K562 (cell line): ENCODE data around the gene PID1. TPM values are rescaled to one million over a fixed set of nuclear protein-coding genes. Genes with fewer than 3 reads are reported as not detected.

Experiments
- ATAC-seq: fragments of 200-7000 bp; cut with Tn5 transposase; 3 replicates; pipeline ENCODE4 v1.9.1; 2020; ENCODE audit warnings: moderate library complexity
- BruUV-seq: library from RNA; stranded (reverse); fragments of 400-500 nt; replicated peaks from 2 replicates; lab custom pipeline; 2021; lab: Mats Ljungman, UMichigan
- CTCF ChIA-PET: fragments of 300-600 bp; formaldehyde crosslinking; extraction: SDS; loops from one replicate; lab custom pipeline; 2021; ENCODE audit warnings: low intra/inter-chr PET ratio; lab: Yijun Ruan, JAX
- POLR2A ChIA-PET: fragments of 300-600, 350-650 bp; sonication (Branson Sonifier 250); formaldehyde crosslinking; extraction: SDS; loops from one replicate; lab custom pipeline; 2021; ENCODE audit warnings: antibody characterized with exemption, inconsistent platforms; lab: Yijun Ruan, JAX
- DNase-seq, 4 experiments: peaks; one replicate each; pipeline versions ENCODE4 v3.0.0 to v3.0.0-alpha.2; 2011 to 2018; ENCODE audit warnings: low spot score in 3 of 4, mixed read lengths in 3 of 4; ENCODE audit errors: extremely low read depth in 1 of 4
- FAIRE-seq: peaks from 2 replicates; lab custom pipeline; 2011; peaks lifted over from hg19 to GRCh38; lab: Jason Lieb, UNC
- H2AFZ ChIP-seq: 2 replicates; pipeline ENCODE4 v1.6.0; 2011; ENCODE audit warnings: low read depth, low read length, control low read depth, inconsistent platforms
- H3K27ac ChIP-seq: fragments of 200-600 bp; 3 replicates; pipeline ENCODE4 v1.8.0; 2011; ENCODE audit warnings: low read depth, mild to moderate bottlenecking, control low read depth, inconsistent platforms, low read length, moderate library complexity, mixed read lengths; ENCODE audit errors: extremely low read depth
- H3K27me3 ChIP-seq, 2 experiments: fragments of 300-600 bp in 1 of 2; 2 replicates in 1 of 2; 3 replicates in 1 of 2; pipeline versions ENCODE4 v1.6.0 to v1.8.0; 2011; ENCODE audit warnings: inconsistent platforms in 2 of 2, low read length in 2 of 2, mild to moderate bottlenecking in 1 of 2, mixed read lengths in 1 of 2, moderate library complexity in 1 of 2; ENCODE audit not compliant: control insufficient read depth in 2 of 2, insufficient read depth in 2 of 2
- H3K36me3 ChIP-seq: fragments of 300-600 bp; 3 replicates; pipeline ENCODE4 v1.8.0; 2011; ENCODE audit warnings: mild to moderate bottlenecking, low read length, inconsistent platforms; ENCODE audit not compliant: control insufficient read depth, insufficient read depth
- H3K4me1 ChIP-seq, 2 experiments: fragments of 200-600 bp in 1 of 2; replicated peaks in 1 of 2; 2 replicates in 1 of 2; 3 replicates in 1 of 2; pipeline versions ENCODE4 v1.5.1 to v1.8.0; 2011; ENCODE audit warnings: inconsistent platforms in 2 of 2, low read length in 2 of 2, mild to moderate bottlenecking in 1 of 2, mixed read lengths in 1 of 2, moderate library complexity in 1 of 2; ENCODE audit not compliant: control insufficient read depth in 2 of 2, insufficient read depth in 2 of 2
- H3K4me2 ChIP-seq: 2 replicates; pipeline ENCODE4 v1.6.1; 2011; ENCODE audit warnings: low read length, control low read depth, inconsistent platforms, mixed read lengths; ENCODE audit not compliant: insufficient read depth
- H3K4me3 ChIP-seq: fragments of 200-600 bp; sonication (generic), shearing (Covaris generic); 2 replicates; pipeline ENCODE4 v1.5.1; 2016; ENCODE audit warnings: control low read depth, inconsistent platforms
- H3K79me2 ChIP-seq: fragments of 200-600 bp; 3 replicates; pipeline ENCODE4 v1.8.0; 2011; ENCODE audit warnings: low read length, inconsistent platforms; ENCODE audit not compliant: control insufficient read depth, insufficient read depth
- H3K9ac ChIP-seq, 2 experiments: 2 replicates each; pipeline versions ENCODE4 v1.6.0 to v1.6.1; 2011; ENCODE audit warnings: low read depth in 2 of 2, low read length in 2 of 2, control low read depth in 1 of 2, inconsistent platforms in 1 of 2, mild to moderate bottlenecking in 1 of 2, mixed read lengths in 1 of 2; ENCODE audit not compliant: insufficient read depth in 1 of 2
- H3K9me1 ChIP-seq: one replicate; pipeline ENCODE4 v1.6.0; 2011; ENCODE audit warnings: inconsistent platforms, mild to moderate bottlenecking, low read length, moderate library complexity; ENCODE audit not compliant: control insufficient read depth, insufficient read depth
- H3K9me3 ChIP-seq: replicated peaks from 2 replicates; pipeline ENCODE4 v1.5.1; 2011; ENCODE audit warnings: low read depth, low read length, inconsistent platforms; ENCODE audit not compliant: control insufficient read depth, insufficient read depth
- H4K20me1 ChIP-seq: replicated peaks from 2 replicates; pipeline ENCODE4 v1.6.1; 2011; ENCODE audit warnings: low read length, inconsistent platforms, mixed read lengths; ENCODE audit not compliant: control insufficient read depth, insufficient read depth
- CBX2 ChIP-seq: fragments of 200-600 bp; sonication (generic); IDR thresholded peaks from one replicate; pipeline ENCODE4 v1.6.1; 2012; ENCODE audit warnings: mild to moderate bottlenecking, low read length, inconsistent platforms; ENCODE audit not compliant: insufficient read depth, poor library complexity, severe bottlenecking
- CCNT2 ChIP-seq: IDR thresholded peaks from 2 replicates; pipeline ENCODE4 v1.6.1; 2011; ENCODE audit warnings: borderline replicate concordance, low read depth, mild to moderate bottlenecking, moderate library complexity, mixed read lengths, low read length; ENCODE audit not compliant: insufficient read length; ENCODE audit errors: extremely low read depth
- DDX20 ChIP-seq: fragments of 450-650 bp; IDR thresholded peaks from 2 replicates; pipeline ENCODE4 v1.6.1; 2016; ENCODE audit warnings: missing genetic modification characterization, low read depth, mild to moderate bottlenecking, missing compliant biosample characterization, moderate library complexity
- EHMT2 ChIP-seq: fragments of 450-650 bp; IDR thresholded peaks from 2 replicates; pipeline ENCODE4 v1.6.1; 2018; ENCODE audit warnings: antibody characterized with exemption
- FOXJ3 ChIP-seq: sonication (generic); formaldehyde crosslinking; IDR thresholded peaks from 2 replicates; pipeline ENCODE4 v1.4.0; 2020; ENCODE audit warnings: mild to moderate bottlenecking, missing genetic modification reagents
- HLTF ChIP-seq: fragments of 450-650 bp; IDR thresholded peaks from 2 replicates; pipeline ENCODE4 v1.6.1; 2016
- KLF10 ChIP-seq: fragments of 250-450 bp; sonication (Bioruptor Pico); IDR thresholded peaks from 2 replicates; pipeline ENCODE4 v1.6.1; 2021; ENCODE audit warnings: matching md5 sums
- NBN ChIP-seq: fragments of 450-650 bp; IDR thresholded peaks from 2 replicates; pipeline ENCODE4 v1.6.1; 2016; ENCODE audit warnings: low read depth, mild to moderate bottlenecking
- PHF8 ChIP-seq: fragments of 200-600 bp; sonication (generic); IDR thresholded peaks from 2 replicates; pipeline ENCODE4 v1.6.1; 2012; ENCODE audit warnings: mixed run types, mild to moderate bottlenecking, inconsistent platforms, low read length, moderate library complexity, borderline replicate concordance
- PPARD ChIP-seq: fragments of 250-450 bp; sonication (Bioruptor Pico); IDR thresholded peaks from 2 replicates; pipeline ENCODE4 v1.8.0; 2022; ENCODE audit warnings: inconsistent platforms, mild to moderate bottlenecking, moderate library complexity
- RNF2 ChIP-seq: sonication (generic); IDR thresholded peaks from 2 replicates; pipeline ENCODE4 v1.6.1; 2016
- SAP30 ChIP-seq: fragments of 200-600 bp; sonication (generic); IDR thresholded peaks from 2 replicates; pipeline ENCODE4 v1.6.1; 2012; ENCODE audit warnings: borderline replicate concordance, low read depth, mild to moderate bottlenecking, moderate library complexity, low read length, control low read depth, inconsistent platforms; ENCODE audit not compliant: insufficient read depth, poor library complexity, severe bottlenecking
- SETDB1 ChIP-seq: IDR thresholded peaks from one replicate; pipeline ENCODE4 v1.6.1; 2012; ENCODE audit warnings: low read length, control low read depth, inconsistent platforms
- SLC30A9 ChIP-seq: fragments of 250-450 bp; sonication (Bioruptor Pico); IDR thresholded peaks from 2 replicates; pipeline ENCODE4 v1.8.0; 2022; ENCODE audit warnings: mild to moderate bottlenecking, moderate library complexity
- ZBTB1 ChIP-seq: sonication (generic); formaldehyde crosslinking; IDR thresholded peaks from 2 replicates; pipeline ENCODE4 v1.8.1; 2023; ENCODE audit warnings: missing genetic modification reagents, low read depth, mild to moderate bottlenecking, borderline replicate concordance
- ZBTB17 ChIP-seq: fragments of 450-650 bp; formaldehyde crosslinking; IDR thresholded peaks from 2 replicates; pipeline ENCODE4 v1.4.0; 2020; ENCODE audit warnings: mild to moderate bottlenecking
- ZNF699 ChIP-seq: fragments of 250-450 bp; sonication (Bioruptor Pico); IDR thresholded peaks from 2 replicates; pipeline ENCODE4 v1.8.0; 2021; ENCODE audit warnings: mild to moderate bottlenecking, moderate library complexity; ENCODE audit not compliant: insufficient replicate concordance
- ZZZ3 ChIP-seq: fragments of 450-650 bp; IDR thresholded peaks from 2 replicates; pipeline ENCODE4 v1.6.1; 2016; ENCODE audit warnings: antibody characterized with exemption, mild to moderate bottlenecking, moderate library complexity
- WGBS: fragments of 100-300 bp; shearing (Covaris generic); methylation state at CpG from one replicate; pipeline ENCODE4 v1.1.6; 2016; ENCODE audit warnings: low coverage, mixed read lengths; ENCODE audit not compliant: insufficient coverage; ENCODE audit errors: missing lambda C conversion rate; 5-methylcytosine and 5-hydroxymethylcytosine counted together
- in situ Hi-C: fragments of 300-500 bp; cut with MboI; formaldehyde crosslinking; loops from 4 replicates; pipeline ENCODE4 v1.15.0; 2018; ENCODE audit warnings: inconsistent platforms, mixed read lengths
- intact Hi-C: fragments of 100-400 bp; cut with micrococcal nuclease; formaldehyde crosslinking; loops from 2 replicates; pipeline ENCODE4 v1.14.2; 2022
- polyA plus RNA-seq, 8 experiments: library from polyadenylated mRNA; depleted of rRNA in 4 of 8; stranded (reverse) in 5 of 8; unstranded in 3 of 8; fragments of >200 nt; fragmentation: Nextera tagmentation in 2 of 8; fragmentation: Illumina TruSeq in 1 of 8; extraction: Ambion mirVana in 2 of 8; extraction: Trizol in 1 of 8; gene quantifications; 2 replicates each; pipeline versions ENCODE4 v1.2.1 to v1.2.3, GENCODE V29; 2011 to 2014; ENCODE audit warnings: inconsistent platforms in 1 of 8, missing spikeins in 1 of 8
- total RNA-seq, 7 experiments: library from RNA; depleted of rRNA in 6 of 7; stranded (reverse); fragments of >200 nt in 6 of 7; fragmentation: Illumina TruSeq in 2 of 7; extraction: Trizol in 2 of 7; gene quantifications; 2 replicates each; pipeline versions ENCODE4 v1.2.1 to v1.2.3, GENCODE V29; 2011 to 2021; ENCODE audit warnings: low replicate concordance in 1 of 7
- TF ChIP-seq, protein P1 (sequence below), 2 experiments: fragments of 450-650 bp in 1 of 2; IDR thresholded peaks; 2 replicates each; pipeline ENCODE4 v1.6.1; 2011 to 2017; ENCODE audit warnings: low read depth in 2 of 2, antibody characterized with exemption in 1 of 2, borderline replicate concordance in 1 of 2, low read length in 1 of 2, mild to moderate bottlenecking in 1 of 2, mixed read lengths in 1 of 2; ENCODE audit not compliant: control insufficient read depth in 1 of 2
- TF ChIP-seq, protein P2 (sequence below): fragments of 250-450 bp; sonication (Bioruptor Pico); IDR thresholded peaks from 2 replicates; pipeline ENCODE4 v1.6.1; 2021; ENCODE audit warnings: mild to moderate bottlenecking

PID1 gene
- total and polyA plus RNA-seq, 9 of the 15 experiments (the other 6 are each of a cell fraction or from before 2014, with no cell fraction given): not detected

DNA sequence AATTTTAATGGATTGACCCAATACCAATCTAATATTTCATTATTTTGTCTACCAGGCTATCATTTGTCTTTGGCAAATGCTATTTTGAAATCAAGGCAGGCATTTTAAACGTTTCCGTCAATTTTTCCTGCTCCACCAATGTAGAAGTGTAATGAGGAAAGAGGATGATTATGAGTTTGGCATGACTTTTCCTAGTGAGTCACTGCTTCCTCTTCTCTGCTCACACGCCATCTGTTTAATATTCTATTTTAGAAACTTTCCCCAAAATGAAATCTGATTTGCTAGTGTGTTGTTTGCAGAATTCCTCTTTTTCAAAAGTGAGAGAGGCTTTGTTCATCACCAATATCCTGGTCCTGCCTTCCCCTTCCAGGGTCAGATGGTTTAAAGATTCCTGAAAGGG lies 42.5 kb upstream of the PID1 start:
- CTCF ChIA-PET: no interaction called here
- no peak for TF ChIP-seq ZBTB17 (CRISPR knock-in tag)
- TF ChIP-seq DDX20 (tag): no peak
- no peak for TF ChIP-seq RNF2
- TF ChIP-seq KLF10: no peak
- no peak for TF ChIP-seq NBN
- TF ChIP-seq EHMT2: no peak
- TF ChIP-seq CBX2: no peak
- no peak for TF ChIP-seq PPARD (CRISPR knock-in tag)
- no peak for TF ChIP-seq FOXJ3
- TF ChIP-seq HLTF: no peak
- no peak for TF ChIP-seq ZZZ3
- TF ChIP-seq SLC30A9: no peak
- no peak for TF ChIP-seq SETDB1
- TF ChIP-seq, protein P1, sequence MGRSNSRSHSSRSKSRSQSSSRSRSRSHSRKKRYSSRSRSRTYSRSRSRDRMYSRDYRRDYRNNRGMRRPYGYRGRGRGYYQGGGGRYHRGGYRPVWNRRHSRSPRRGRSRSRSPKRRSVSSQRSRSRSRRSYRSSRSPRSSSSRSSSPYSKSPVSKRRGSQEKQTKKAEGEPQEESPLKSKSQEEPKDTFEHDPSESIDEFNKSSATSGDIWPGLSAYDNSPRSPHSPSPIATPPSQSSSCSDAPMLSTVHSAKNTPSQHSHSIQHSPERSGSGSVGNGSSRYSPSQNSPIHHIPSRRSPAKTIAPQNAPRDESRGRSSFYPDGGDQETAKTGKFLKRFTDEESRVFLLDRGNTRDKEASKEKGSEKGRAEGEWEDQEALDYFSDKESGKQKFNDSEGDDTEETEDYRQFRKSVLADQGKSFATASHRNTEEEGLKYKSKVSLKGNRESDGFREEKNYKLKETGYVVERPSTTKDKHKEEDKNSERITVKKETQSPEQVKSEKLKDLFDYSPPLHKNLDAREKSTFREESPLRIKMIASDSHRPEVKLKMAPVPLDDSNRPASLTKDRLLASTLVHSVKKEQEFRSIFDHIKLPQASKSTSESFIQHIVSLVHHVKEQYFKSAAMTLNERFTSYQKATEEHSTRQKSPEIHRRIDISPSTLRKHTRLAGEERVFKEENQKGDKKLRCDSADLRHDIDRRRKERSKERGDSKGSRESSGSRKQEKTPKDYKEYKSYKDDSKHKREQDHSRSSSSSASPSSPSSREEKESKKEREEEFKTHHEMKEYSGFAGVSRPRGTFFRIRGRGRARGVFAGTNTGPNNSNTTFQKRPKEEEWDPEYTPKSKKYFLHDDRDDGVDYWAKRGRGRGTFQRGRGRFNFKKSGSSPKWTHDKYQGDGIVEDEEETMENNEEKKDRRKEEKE (IDR thresholded peaks at IDR 0.05; ENCODE audit: borderline replicate concordance in 1 of 2, control insufficient read depth in 1 of 2, low read depth in 2 of 2, low read length in 1 of 2): no peak
- TF ChIP-seq CCNT2: no peak
- TF ChIP-seq ZNF699 (CRISPR knock-in tag): no peak
- TF ChIP-seq PHF8: no peak
- TF ChIP-seq SAP30: no peak
- no peak for TF ChIP-seq ZBTB1 (CRISPR knock-in tag)
- TF ChIP-seq, protein P2, sequence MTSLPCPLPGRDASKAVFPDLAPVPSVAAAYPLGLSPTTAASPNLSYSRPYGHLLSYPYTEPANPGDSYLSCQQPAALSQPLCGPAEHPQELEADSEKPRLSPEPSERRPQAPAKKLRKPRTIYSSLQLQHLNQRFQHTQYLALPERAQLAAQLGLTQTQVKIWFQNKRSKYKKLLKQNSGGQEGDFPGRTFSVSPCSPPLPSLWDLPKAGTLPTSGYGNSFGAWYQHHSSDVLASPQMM (CRISPR knock-in tag): no peak
- Histone ChIP-seq H3K27ac (no peak overlapping the region), H3K9me3 (no peaks in the 10 kb centered on the region; the same call in 1 of the 2 replicates), H3K9ac (no peak overlapping the region), H3K4me2 (no peak overlapping the region), H4K20me1 (no peaks in the 10 kb centered on the region), H3K4me3 (no peak overlapping the region), H3K79me2 (no peaks in the 10 kb centered on the region), H3K27me3 (no peaks in the 10 kb centered on the region), H3K9me1 (no peaks in the 10 kb centered on the region), H3K4me1 (no peaks in the 10 kb centered on the region), H3K36me3 (no peaks in the 10 kb centered on the region), H2AFZ (no peak overlapping the region)
- POLR2A ChIA-PET: no interaction called here
- FAIRE-seq (no peak), DNase-seq (no peak), ATAC-seq (no peak)
- intact Hi-C loops: no loop called here
- WGBS: 3% methylated on average over 3 of the region's 3 CpGs
- in situ Hi-C loops: no loop called here
- BruUV-seq: no TSS peak
